Kidney (tissue), 14 donors: ENCODE data around the gene CCDC149. TPM values are rescaled to one million over a fixed set of nuclear protein-coding genes. Genes with fewer than 3 reads are reported as not detected.

ENCODE experiments used
- DNase-seq, 5 donors: peaks; one replicate each; pipeline ENCODE4 v3.0.0-alpha.2; 2013 to 2020
- FAIRE-seq: peaks from 2 replicates; lab custom pipeline; 2012; peaks lifted over from hg19 to GRCh38; lab: Jason Lieb, UNC
- H3K27ac ChIP-seq, 2 donors: one replicate each; pipeline ENCODE4 v1.7.0; 2013; ENCODE audit warnings: low read depth in 2 of 2, low read length in 2 of 2, inconsistent platforms in 1 of 2
- H3K27me3 ChIP-seq: one replicate; pipeline ENCODE4 v1.7.1; 2013; ENCODE audit warnings: low read length, inconsistent platforms; ENCODE audit not compliant: control insufficient read depth, insufficient read depth
- H3K36me3 ChIP-seq, 3 donors: one replicate each; pipeline versions ENCODE4 v1.7.0 to v1.7.1; 2013; ENCODE audit warnings: low read length in 3 of 3, control low read depth in 1 of 3, inconsistent platforms in 1 of 3; ENCODE audit not compliant: insufficient read depth in 3 of 3, control insufficient read depth in 2 of 3
- H3K4me1 ChIP-seq, 3 donors: one replicate each; pipeline versions ENCODE4 v1.7.0 to v1.7.1; 2013; ENCODE audit warnings: low read length in 3 of 3, inconsistent platforms in 1 of 3, low read depth in 1 of 3; ENCODE audit not compliant: control insufficient read depth in 2 of 3, insufficient read depth in 2 of 3
- H3K4me3 ChIP-seq, 3 donors: one replicate each; pipeline versions ENCODE4 v1.7.0 to v1.8.1; 2013; ENCODE audit warnings: low read length in 3 of 3, control low read depth in 1 of 3, inconsistent platforms in 1 of 3
- H3K9ac ChIP-seq, 3 donors: one replicate each; pipeline versions ENCODE4 v1.7.0 to v1.7.1; 2013; ENCODE audit warnings: low read length in 3 of 3, control low read depth in 1 of 3, inconsistent platforms in 1 of 3
- H3K9me3 ChIP-seq, 3 donors: one replicate each; pipeline versions ENCODE4 v1.7.0 to v1.7.1; 2013; ENCODE audit warnings: low read length in 3 of 3, control low read depth in 1 of 3, inconsistent platforms in 1 of 3; ENCODE audit not compliant: control insufficient read depth in 2 of 3, insufficient read depth in 1 of 3
- CTCF ChIP-seq: IDR thresholded peaks from 3 replicates; pipeline ENCODE4 v1.5.1; 2012; ENCODE audit warnings: mild to moderate bottlenecking, moderate library complexity, borderline replicate concordance; ENCODE audit not compliant: insufficient read depth; ENCODE audit errors: extremely low read depth
- intact Hi-C: fragments of 100-400 bp; cut with DNase I; formaldehyde crosslinking; loops from one replicate; pipeline ENCODE4 v1.11.1; 2022
- polyA plus RNA-seq: library from polyadenylated mRNA; stranded (reverse); fragments of 350-450 nt; fragmentation: Illumina TruSeq; extraction: RNeasy Lipid Tissue Mini Kit (QIAGEN cat#74804); gene quantifications from one replicate; pipeline ENCODE4 v1.2.3, GENCODE V29; 2014; ENCODE audit warnings: low read depth, low replicate concordance; ENCODE audit not compliant: insufficient read depth
- total RNA-seq: library from RNA; stranded (reverse); fragmentation: NEBNext Ultra II Directional; extraction: Animal tissue kit (Norgen Biotek cat#: 25700); gene quantifications from one replicate; pipeline ENCODE4 v1.2.1, GENCODE V29; 2021
- donor health status: control.
- donor health status: control.
- donor health status: control.
- donor health status: control.
- donor health status: control.
- donor health status: DM: yes; HTN: yes; CAD: no.
- donor health status: Normal renal cell carcinoma (clear cell type).

CCDC149 gene
- total and polyA plus RNA-seq, 2 donors from 2014 or later: 6.9 to 21.8 TPM

- intact Hi-C loops: no loop called here
- FAIRE-seq: no peak
- H3K4me3 ChIP-seq: no peak overlapping the region
These were observed 15.9 kb upstream of the CCDC149 start for GRCh38 chr4:24928708-24929107.

GRCh38 chr4:24927049-24927448 lies 14.2 kb upstream of the CCDC149 start:
- FAIRE-seq (no peak), DNase-seq (no peak)
- H3K9ac ChIP-seq: no peak overlapping the region
- H3K4me1 ChIP-seq: peaks cover 0 to 8% (median 0%) of the 10 kb centered on the region in 3 donors
- intact Hi-C loops: no loop called here
- H3K9me3 ChIP-seq: no peaks in the 10 kb centered on the region
- H3K27ac ChIP-seq: no peak overlapping the region
- no peak for TF ChIP-seq CTCF
- no peak overlapping the region for H3K4me3 ChIP-seq
- no peaks in the 10 kb centered on the region for H3K36me3 ChIP-seq
- H3K27me3 ChIP-seq: no peaks in the 10 kb centered on the region

More at GRCh38 chr4:24928708-24929107, 15.9 kb upstream of the CCDC149 start:
- H3K27ac ChIP-seq: no peak overlapping the region
- TF ChIP-seq CTCF: no peak
- H3K36me3 ChIP-seq: no peaks in the 10 kb centered on the region
- peaks cover 1 to 2% (median 1%) of the 10 kb centered on the region in 3 donors for H3K9me3 ChIP-seq
- no peak overlapping the region for H3K9ac ChIP-seq
- peaks cover 0 to 4% (median 0%) of the 10 kb centered on the region in 3 donors for H3K4me1 ChIP-seq
- no peak for DNase-seq
- no peaks in the 10 kb centered on the region for H3K27me3 ChIP-seq

DNA sequence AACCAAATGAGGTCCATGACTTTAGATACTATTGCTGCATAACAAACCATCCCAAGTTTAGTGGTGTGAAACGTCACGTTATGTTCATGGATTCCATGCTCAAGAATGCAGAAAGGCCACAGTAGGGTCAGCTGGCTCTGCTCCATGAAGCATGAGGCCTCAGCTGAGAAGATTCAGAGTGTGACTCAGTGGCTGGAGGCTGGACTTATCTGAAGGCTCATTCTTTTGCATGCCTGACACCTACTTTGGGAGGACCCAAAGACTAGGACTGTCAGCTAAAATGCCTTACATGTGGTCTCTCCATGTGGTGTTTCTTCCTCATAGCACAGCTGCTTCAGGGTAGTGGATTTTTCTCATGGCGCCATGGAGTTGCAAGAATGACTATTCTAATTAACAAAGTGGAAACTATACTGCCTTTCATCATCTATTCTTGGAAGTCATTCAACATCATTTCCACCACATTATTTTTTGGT lies 11.5 kb upstream of the CCDC149 start:
- intact Hi-C loops: no loop called here
- Histone ChIP-seq H3K4me3 (no peak overlapping the region), H3K27ac (no peak overlapping the region), H3K27me3 (no peaks in the 10 kb centered on the region), H3K9ac (no peak overlapping the region), H3K4me1 (peaks cover 0 to 8% (median 0%) of the 10 kb centered on the region in 3 donors), H3K9me3 (peaks cover 0 to 9% (median 0%) of the 10 kb centered on the region in 3 donors), H3K36me3 (no peaks in the 10 kb centered on the region)
- TF ChIP-seq CTCF: no peak
- no peak for FAIRE-seq
- DNase-seq: peak; percentile 36 to 79 (median 56)

GRCh38 chr4:24923550-24923949 lies 10.7 kb upstream of the CCDC149 start:
- H3K4me1 ChIP-seq: peaks cover 0 to 8% (median 0%) of the 10 kb centered on the region in 3 donors
- intact Hi-C loops: no loop called here
- no peak overlapping the region for H3K27ac ChIP-seq
- H3K27me3 ChIP-seq: no peaks in the 10 kb centered on the region
- no peak overlapping the region for H3K9ac ChIP-seq
- FAIRE-seq (no peak), DNase-seq (no peak)
- no peaks in the 10 kb centered on the region for H3K36me3 ChIP-seq
- H3K9me3 ChIP-seq: peaks cover 0 to 9% (median 0%) of the 10 kb centered on the region in 3 donors
- no peak for TF ChIP-seq CTCF
- H3K4me3 ChIP-seq: no peak overlapping the region
